ENCODE results near the gene RANBP10. TPM values are rescaled to one million over a fixed set of nuclear protein-coding genes. Genes with fewer than 3 reads are reported as not detected.

RANBP10 gene
- total and polyA plus RNA-seq, 2 of the 8 experiments (the other 6 are each of a cell fraction or from before 2014, with no cell fraction given), result 14.2 to 16.8 TPM

GRCh38 chr16:67723911-67724305 is 82.5 kb downstream of the RANBP10 start:
- H2BK15ac ChIP-seq (ENCODE audit: low read length), result no peak overlapping the region
- no peak overlapping the region for H2BK120ac ChIP-seq (replicated peaks; ENCODE audit: low read depth, low read length)
- H3K56ac ChIP-seq (replicated peaks; ENCODE audit: insufficient read length, low read depth, low read length), result no peak overlapping the region
- no peak overlapping the region for H3K9ac ChIP-seq (replicated peaks in 1 of 4; ENCODE audit: extremely low read depth in 1 of 4, low read depth in 3 of 4, low read length in 3 of 4)
- no peak for DNase-seq (ENCODE audit: low read depth in 1 of 2, low spot score in 2 of 2)
- H3K27me3 ChIP-seq (replicated peaks in 1 of 4; ENCODE audit: control insufficient read depth in 3 of 4, extremely low read depth in 1 of 4, insufficient read depth in 3 of 4, low read length in 3 of 4), result no peaks in the 10 kb centered on the region
- no peak overlapping the region for H3K18ac ChIP-seq (ENCODE audit: extremely low read depth, low read length)
- no peak overlapping the region for H3K4ac ChIP-seq (replicated peaks; ENCODE audit: insufficient read length, low read depth, low read length)
- CTCF ChIA-PET (ENCODE audit: partially characterized antibody), result interaction anchor here (0.6 to 1.9 kb wide), 6 partner anchors 45 to 1052 kb away, joined by 3 to 7 read pairs (median 4); no protein-coding TSS in a partner anchor
- H2AFZ ChIP-seq (ENCODE audit: low read length), result no peak overlapping the region
- WGBS, 2 experiments (ENCODE audit: extremely low coverage in 1 of 2, insufficient coverage in 1 of 2, insufficient read length in 1 of 2, insufficient replicate concordance in 2 of 2, low coverage in 1 of 2, low lambda C conversion rate in 2 of 2, missing lambda C conversion rate in 1 of 2), result 85% methylated on average over 5 of the region's 5 CpGs; no CpG with 5 or more reads in 1 of the 2 experiments
- no peak overlapping the region for H3K23ac ChIP-seq (ENCODE audit: insufficient read length)
- no peak overlapping the region for H3K4me3 ChIP-seq (ENCODE audit: extremely low read depth in 1 of 4, insufficient read depth in 2 of 4, low read depth in 3 of 4, low read length in 4 of 4)
- H4K91ac ChIP-seq (replicated peaks; ENCODE audit: insufficient read length, low read length), result no peak overlapping the region
- H3K14ac ChIP-seq (ENCODE audit: insufficient read length), result no peak overlapping the region
- peaks cover 0 to 4% of the 10 kb centered on the region in 2 experiments for H4K20me1 ChIP-seq (replicated peaks in 1 of 2; ENCODE audit: control insufficient read depth in 1 of 2, insufficient read depth in 2 of 2, low read length in 2 of 2)
- no peak overlapping the region for H2AK5ac ChIP-seq (ENCODE audit: low read depth, low read length)
- peaks cover 0 to 10% (median 4%) of the 10 kb centered on the region in 4 experiments; a peak in 3 of 8 replicates for H3K36me3 ChIP-seq (ENCODE audit: control insufficient read depth in 2 of 4, insufficient read depth in 4 of 4, low read length in 3 of 4)
- H4K8ac ChIP-seq (ENCODE audit: extremely low read depth, insufficient read depth, low read length), result no peak overlapping the region; the same call in 1 of the 2 replicates
- H3K79me2 ChIP-seq (ENCODE audit: control insufficient read depth in 1 of 2, insufficient read depth in 2 of 2, low read length in 2 of 2), result no peaks in the 10 kb centered on the region
- no peak overlapping the region for H3K27ac ChIP-seq (ENCODE audit: low read depth, low read length)
- peaks cover 9% of the 10 kb centered on the region for H3K23me2 ChIP-seq (ENCODE audit: low read depth, low read length)
- no peaks in the 10 kb centered on the region for H3K79me1 ChIP-seq (ENCODE audit: low read depth, low read length)
- TF ChIP-seq FOSL1 (IDR thresholded peaks at IDR 0.05; ENCODE audit: insufficient read depth, low read depth, low read length), result no peak
- no peak for TF ChIP-seq SP1 (IDR thresholded peaks at IDR 0.05; ENCODE audit: low read depth, low read length)
- TF ChIP-seq ATF2 (IDR thresholded peaks at IDR 0.05; ENCODE audit: low read length), result no peak
- POLR2A ChIA-PET (ENCODE audit: partially characterized antibody), result no interaction called here
- H2BK12ac ChIP-seq (ENCODE audit: low read depth, low read length), result no peak overlapping the region
- H2BK20ac ChIP-seq (ENCODE audit: low read length), result no peak overlapping the region
- no peak overlapping the region for H3K4me2 ChIP-seq (ENCODE audit: insufficient read depth in 1 of 2, low read depth in 2 of 2, low read length in 2 of 2)
- H4K5ac ChIP-seq (ENCODE audit: insufficient read length, low read depth, low read length), result no peak overlapping the region
- no peak overlapping the region for H2BK5ac ChIP-seq (ENCODE audit: low read depth, low read length)
- FAIRE-seq, result no peak
- peaks cover 0 to 6% (median 5%) of the 10 kb centered on the region in 4 experiments; a peak in 3 of 7 replicates for H3K4me1 ChIP-seq (replicated peaks in 1 of 4; ENCODE audit: control insufficient read depth in 3 of 4, insufficient read depth in 4 of 4, low read length in 3 of 4)
- no peaks in the 10 kb centered on the region for H3K9me3 ChIP-seq (ENCODE audit: insufficient read depth in 2 of 2, low read depth in 1 of 2, low read length in 1 of 2)
